ENCODE measurements around the gene PLSCR3. TPM values are rescaled to one million over a fixed set of nuclear protein-coding genes. Genes with fewer than 3 reads are reported as not detected.

The PLSCR3 gene
- total and polyA plus RNA-seq, 4 donors: 19.2 to 43.0 (median 34.2) TPM

DNA sequence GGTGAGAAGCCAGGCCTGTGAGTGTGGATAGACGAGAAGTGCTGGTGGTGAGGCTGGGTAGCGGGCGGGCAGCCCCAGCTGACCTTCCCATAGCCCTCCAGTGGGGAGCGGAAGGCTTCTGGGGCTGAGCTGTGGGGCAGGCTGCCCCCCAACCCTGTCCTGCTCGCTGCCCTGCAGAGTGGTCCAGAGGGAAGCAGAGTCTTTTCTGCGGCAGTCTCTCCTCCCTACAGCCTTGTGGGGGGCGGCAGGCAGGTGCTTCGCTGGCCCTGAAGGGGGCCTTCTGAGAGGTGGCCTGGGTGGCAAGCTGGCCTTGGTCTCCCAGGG is 17.1 kb upstream of the PLSCR3 start:
- H3K9ac ChIP-seq (ENCODE audit: insufficient read depth in 1 of 2, low read length in 2 of 2): no peak overlapping the region
- H3K4me1 ChIP-seq (ENCODE audit: control insufficient read depth in 5 of 5, insufficient read depth in 5 of 5, low read length in 5 of 5): no peaks in the 10 kb centered on the region
- H3K27me3 ChIP-seq (ENCODE audit: control insufficient read depth in 3 of 3, insufficient read depth in 3 of 3, low read length in 2 of 3): no peaks in the 10 kb centered on the region
- TF ChIP-seq CTCF (IDR thresholded peaks at IDR 0.05; ENCODE audit: control extremely low read depth, extremely low read depth): no peak
- no peaks in the 10 kb centered on the region for H3K9me3 ChIP-seq (ENCODE audit: control insufficient read depth in 4 of 4, insufficient read depth in 3 of 4, low read length in 3 of 4)
- no peak overlapping the region for H3K27ac ChIP-seq (ENCODE audit: low read depth in 1 of 2, low read length in 1 of 2)
- no peak overlapping the region for H3K4me3 ChIP-seq
- DNase-seq (no peak), ATAC-seq (ENCODE audit: insufficient read depth, low FRiP score) (no peak)
- peaks cover 0 to 13% (median 4%) of the 10 kb centered on the region in 4 donors for H3K36me3 ChIP-seq (ENCODE audit: control insufficient read depth in 4 of 4, insufficient read depth in 4 of 4, low read length in 4 of 4)
- WGBS, 2 donors: 90 to 95% methylated on average over 8 of the region's 8 CpGs

- Histone ChIP-seq H3K9me3 (ENCODE audit: control insufficient read depth in 4 of 4, insufficient read depth in 3 of 4, low read length in 3 of 4) (no peaks in the 10 kb centered on the region), H3K36me3 (ENCODE audit: control insufficient read depth in 4 of 4, insufficient read depth in 4 of 4, low read length in 4 of 4) (peaks cover 0 to 13% (median 4%) of the 10 kb centered on the region in 4 donors)
- no peak for DNase-seq
These were observed 16.5 kb upstream of the PLSCR3 start for GRCh38 chr17:7410634-7411426.

DNA sequence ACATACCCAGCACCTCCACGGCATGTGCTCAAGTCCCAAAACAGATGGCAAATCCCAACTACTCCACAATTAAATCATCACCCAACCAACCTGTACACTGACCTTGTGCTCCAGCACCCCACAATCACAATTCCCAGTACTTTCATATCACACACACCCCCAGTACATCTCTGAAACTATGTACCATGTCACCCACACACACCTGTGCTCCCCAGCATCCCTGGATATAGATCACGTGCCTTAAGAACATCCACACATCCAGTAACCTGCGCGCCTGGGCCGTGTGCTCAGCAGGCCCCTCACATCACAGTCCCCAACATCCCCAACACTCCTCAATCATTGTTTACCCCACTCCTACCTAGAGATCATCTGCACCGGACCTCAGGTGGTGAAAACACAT is 15.4 kb upstream of the PLSCR3 start:
- WGBS, 2 donors: 92 to 94% methylated on average over 6 of the region's 6 CpGs
- Histone ChIP-seq H3K27me3 (ENCODE audit: control insufficient read depth in 3 of 3, insufficient read depth in 3 of 3, low read length in 2 of 3) (no peaks in the 10 kb centered on the region), H3K9ac (ENCODE audit: insufficient read depth in 1 of 2, low read length in 2 of 2) (no peak overlapping the region), H3K36me3 (ENCODE audit: control insufficient read depth in 4 of 4, insufficient read depth in 4 of 4, low read length in 4 of 4) (peaks cover 0 to 4% (median 2%) of the 10 kb centered on the region in 4 donors), H3K4me3 (no peak overlapping the region), H3K9me3 (ENCODE audit: control insufficient read depth in 4 of 4, insufficient read depth in 3 of 4, low read length in 3 of 4) (no peaks in the 10 kb centered on the region), H3K27ac (ENCODE audit: low read depth in 1 of 2, low read length in 1 of 2) (no peak overlapping the region), H3K4me1 (ENCODE audit: control insufficient read depth in 5 of 5, insufficient read depth in 5 of 5, low read length in 5 of 5) (peaks cover 0 to 5% (median 0%) of the 10 kb centered on the region in 5 donors)
- DNase-seq (no peak), ATAC-seq (ENCODE audit: insufficient read depth, low FRiP score) (no peak)
- no peak for TF ChIP-seq CTCF (IDR thresholded peaks at IDR 0.05; ENCODE audit: control extremely low read depth, extremely low read depth)

More at GRCh38 chr17:7410634-7411426, 16.5 kb upstream of the PLSCR3 start:
- H3K4me3 ChIP-seq: no peak overlapping the region
- H3K9ac ChIP-seq (ENCODE audit: insufficient read depth in 1 of 2, low read length in 2 of 2): no peak overlapping the region
- H3K4me1 ChIP-seq (ENCODE audit: control insufficient read depth in 5 of 5, insufficient read depth in 5 of 5, low read length in 5 of 5): peaks cover 0 to under 1% (median 0%) of the 10 kb centered on the region in 5 donors
- TF ChIP-seq CTCF (IDR thresholded peaks at IDR 0.05; ENCODE audit: control extremely low read depth, extremely low read depth): no peak
- ATAC-seq (ENCODE audit: insufficient read depth, low FRiP score): no peak
- WGBS, 2 donors: 90 to 93% methylated on average over 25 of the region's 25 CpGs
- no peaks in the 10 kb centered on the region for H3K27me3 ChIP-seq (ENCODE audit: control insufficient read depth in 3 of 3, insufficient read depth in 3 of 3, low read length in 2 of 3)
- no peak overlapping the region for H3K27ac ChIP-seq (ENCODE audit: low read depth in 1 of 2, low read length in 1 of 2)

All from lung (tissue), 12 donors.